ENCODE results near the gene MAPK8.

Gene MAPK8

DNA sequence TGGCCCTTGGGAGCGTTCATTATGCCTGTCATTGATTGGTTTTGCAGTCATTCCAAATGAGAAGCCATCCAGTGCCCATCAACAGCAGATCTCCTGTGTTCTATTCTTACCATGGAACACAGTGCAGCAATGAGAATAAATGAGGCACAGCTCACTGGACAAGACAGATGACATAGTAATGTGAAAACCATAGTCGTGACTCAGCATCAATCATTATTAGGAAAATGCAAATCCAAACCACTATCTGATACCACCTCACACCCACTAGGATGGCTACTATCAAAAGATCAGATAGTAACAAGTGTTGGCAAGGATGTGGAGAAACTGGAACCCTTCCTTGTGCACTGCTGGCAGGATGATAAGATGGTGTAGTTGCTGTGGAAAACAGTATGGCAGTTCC is 153.7 kb downstream of the MAPK8 start:
- no peaks in the 10 kb centered on the region for H3K27me3 ChIP-seq (ENCODE audit: insufficient read depth, poor library complexity, severe bottlenecking)
- no peak overlapping the region for H3K4me3 ChIP-seq (replicated peaks; ENCODE audit: insufficient read depth, low read length)
- DNase-seq (ENCODE audit: low read depth in 1 of 2, low spot score in 1 of 2) = no peak
- no peak overlapping the region for H3K27ac ChIP-seq (replicated peaks)
- TF ChIP-seq, protein P1, sequence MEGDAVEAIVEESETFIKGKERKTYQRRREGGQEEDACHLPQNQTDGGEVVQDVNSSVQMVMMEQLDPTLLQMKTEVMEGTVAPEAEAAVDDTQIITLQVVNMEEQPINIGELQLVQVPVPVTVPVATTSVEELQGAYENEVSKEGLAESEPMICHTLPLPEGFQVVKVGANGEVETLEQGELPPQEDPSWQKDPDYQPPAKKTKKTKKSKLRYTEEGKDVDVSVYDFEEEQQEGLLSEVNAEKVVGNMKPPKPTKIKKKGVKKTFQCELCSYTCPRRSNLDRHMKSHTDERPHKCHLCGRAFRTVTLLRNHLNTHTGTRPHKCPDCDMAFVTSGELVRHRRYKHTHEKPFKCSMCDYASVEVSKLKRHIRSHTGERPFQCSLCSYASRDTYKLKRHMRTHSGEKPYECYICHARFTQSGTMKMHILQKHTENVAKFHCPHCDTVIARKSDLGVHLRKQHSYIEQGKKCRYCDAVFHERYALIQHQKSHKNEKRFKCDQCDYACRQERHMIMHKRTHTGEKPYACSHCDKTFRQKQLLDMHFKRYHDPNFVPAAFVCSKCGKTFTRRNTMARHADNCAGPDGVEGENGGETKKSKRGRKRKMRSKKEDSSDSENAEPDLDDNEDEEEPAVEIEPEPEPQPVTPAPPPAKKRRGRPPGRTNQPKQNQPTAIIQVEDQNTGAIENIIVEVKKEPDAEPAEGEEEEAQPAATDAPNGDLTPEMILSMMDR (IDR thresholded peaks at IDR 0.05; ENCODE audit: insufficient read depth, low read length) = no peak
- TF ChIP-seq, protein P2, sequence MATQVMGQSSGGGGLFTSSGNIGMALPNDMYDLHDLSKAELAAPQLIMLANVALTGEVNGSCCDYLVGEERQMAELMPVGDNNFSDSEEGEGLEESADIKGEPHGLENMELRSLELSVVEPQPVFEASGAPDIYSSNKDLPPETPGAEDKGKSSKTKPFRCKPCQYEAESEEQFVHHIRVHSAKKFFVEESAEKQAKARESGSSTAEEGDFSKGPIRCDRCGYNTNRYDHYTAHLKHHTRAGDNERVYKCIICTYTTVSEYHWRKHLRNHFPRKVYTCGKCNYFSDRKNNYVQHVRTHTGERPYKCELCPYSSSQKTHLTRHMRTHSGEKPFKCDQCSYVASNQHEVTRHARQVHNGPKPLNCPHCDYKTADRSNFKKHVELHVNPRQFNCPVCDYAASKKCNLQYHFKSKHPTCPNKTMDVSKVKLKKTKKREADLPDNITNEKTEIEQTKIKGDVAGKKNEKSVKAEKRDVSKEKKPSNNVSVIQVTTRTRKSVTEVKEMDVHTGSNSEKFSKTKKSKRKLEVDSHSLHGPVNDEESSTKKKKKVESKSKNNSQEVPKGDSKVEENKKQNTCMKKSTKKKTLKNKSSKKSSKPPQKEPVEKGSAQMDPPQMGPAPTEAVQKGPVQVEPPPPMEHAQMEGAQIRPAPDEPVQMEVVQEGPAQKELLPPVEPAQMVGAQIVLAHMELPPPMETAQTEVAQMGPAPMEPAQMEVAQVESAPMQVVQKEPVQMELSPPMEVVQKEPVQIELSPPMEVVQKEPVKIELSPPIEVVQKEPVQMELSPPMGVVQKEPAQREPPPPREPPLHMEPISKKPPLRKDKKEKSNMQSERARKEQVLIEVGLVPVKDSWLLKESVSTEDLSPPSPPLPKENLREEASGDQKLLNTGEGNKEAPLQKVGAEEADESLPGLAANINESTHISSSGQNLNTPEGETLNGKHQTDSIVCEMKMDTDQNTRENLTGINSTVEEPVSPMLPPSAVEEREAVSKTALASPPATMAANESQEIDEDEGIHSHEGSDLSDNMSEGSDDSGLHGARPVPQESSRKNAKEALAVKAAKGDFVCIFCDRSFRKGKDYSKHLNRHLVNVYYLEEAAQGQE (IDR thresholded peaks at IDR 0.05; ENCODE audit: insufficient replicate concordance, low read depth) = no peak
- TF ChIP-seq GABPA (IDR thresholded peaks at IDR 0.05; ENCODE audit: low read depth) = no peak
- no peak for TF ChIP-seq POLR2AphosphoS5 (IDR thresholded peaks at IDR 0.05; ENCODE audit: low read depth)
- no peak for TF ChIP-seq SPI1 (IDR thresholded peaks at IDR 0.05; ENCODE audit: borderline replicate concordance, low read depth)

DNA sequence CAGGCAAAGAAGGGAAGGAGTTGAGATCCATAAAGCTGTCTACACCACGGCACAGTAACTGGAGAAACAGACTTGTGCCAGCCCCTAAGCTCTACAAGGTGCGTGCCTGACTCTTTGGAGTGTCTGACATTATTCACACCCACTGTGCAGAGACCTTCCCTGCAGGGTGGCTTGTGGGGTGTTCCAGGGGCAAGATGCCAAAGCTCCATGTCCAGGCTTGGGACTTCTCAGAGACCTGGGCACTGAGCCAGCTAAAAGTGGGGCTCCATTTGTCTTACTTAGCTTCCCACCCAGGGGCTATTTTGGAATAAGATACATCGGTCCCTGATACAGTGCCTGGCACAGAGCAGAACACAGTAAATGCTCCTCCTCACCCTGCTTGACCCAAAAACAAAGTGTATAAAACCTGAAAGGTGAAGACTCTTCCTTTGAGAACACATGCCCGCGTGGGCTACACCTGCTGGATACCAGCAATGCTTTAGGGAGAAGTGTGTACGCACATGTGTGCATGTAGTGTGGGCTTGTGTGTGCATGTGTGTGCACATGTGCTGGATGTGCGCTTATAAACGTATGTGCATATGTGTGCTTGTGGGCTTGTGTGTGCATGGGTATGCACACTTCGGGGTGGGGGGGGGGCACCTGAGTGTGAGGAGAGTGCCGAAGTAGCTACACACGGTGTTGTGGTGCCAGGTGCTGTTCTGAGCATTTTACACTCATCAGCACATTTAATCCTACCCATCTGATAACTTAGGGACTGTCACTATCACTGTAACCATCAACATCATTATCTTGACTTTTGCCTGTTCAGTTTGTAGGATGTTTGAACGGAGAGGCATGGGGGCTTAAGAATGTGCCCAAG is 155.4 kb downstream of the MAPK8 start:
- Histone ChIP-seq H3K27ac (replicated peaks) (no peak overlapping the region), H3K4me3 (replicated peaks; ENCODE audit: insufficient read depth, low read length) (no peak overlapping the region), H3K27me3 (ENCODE audit: insufficient read depth, poor library complexity, severe bottlenecking) (no peaks in the 10 kb centered on the region)
- no peak for DNase-seq (ENCODE audit: low read depth in 1 of 2, low spot score in 1 of 2)
- TF ChIP-seq SPI1 (IDR thresholded peaks at IDR 0.05; ENCODE audit: borderline replicate concordance, low read depth) (no peak), POLR2AphosphoS5 (IDR thresholded peaks at IDR 0.05; ENCODE audit: low read depth) (no peak), GABPA (IDR thresholded peaks at IDR 0.05; ENCODE audit: low read depth) (no peak)
- TF ChIP-seq, protein P1 (IDR thresholded peaks at IDR 0.05; ENCODE audit: insufficient read depth, low read length) = no peak

DNA sequence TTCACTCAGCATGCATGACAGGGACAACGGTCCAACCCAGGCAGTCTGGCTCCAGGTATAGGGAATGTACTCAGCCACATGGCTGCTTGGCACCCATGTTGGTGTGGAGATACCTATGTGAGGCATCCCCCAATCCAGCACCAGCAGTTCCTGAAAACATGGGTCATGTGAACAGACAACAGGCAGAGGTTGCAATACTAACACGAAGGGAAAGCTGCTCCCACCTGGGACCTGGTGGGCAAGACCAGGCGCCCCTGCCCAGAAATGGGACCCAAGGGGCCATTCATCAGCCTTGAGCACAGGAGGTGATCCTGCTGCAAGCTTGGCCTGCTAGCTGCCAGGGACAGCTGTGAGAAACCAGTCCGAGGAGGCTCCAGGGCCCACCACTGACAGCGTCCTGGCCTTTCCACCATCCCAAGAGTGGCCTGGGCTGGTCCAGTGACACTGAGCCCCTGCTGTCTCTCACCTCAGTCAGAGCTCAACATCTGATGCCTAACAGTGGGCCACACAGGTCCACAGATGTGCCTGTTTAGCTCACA is 156.1 kb downstream of the MAPK8 start:
- no peak for DNase-seq (ENCODE audit: low read depth in 1 of 2, low spot score in 1 of 2)
- Histone ChIP-seq H3K4me3 (replicated peaks; ENCODE audit: insufficient read depth, low read length) (no peak overlapping the region), H3K27me3 (ENCODE audit: insufficient read depth, poor library complexity, severe bottlenecking) (no peaks in the 10 kb centered on the region), H3K27ac (replicated peaks) (no peak overlapping the region)
- TF ChIP-seq GABPA (IDR thresholded peaks at IDR 0.05; ENCODE audit: low read depth) = no peak
- no peak for TF ChIP-seq POLR2AphosphoS5 (IDR thresholded peaks at IDR 0.05; ENCODE audit: low read depth)
- TF ChIP-seq SPI1 (IDR thresholded peaks at IDR 0.05; ENCODE audit: borderline replicate concordance, low read depth) = no peak
- TF ChIP-seq, protein P2 (IDR thresholded peaks at IDR 0.05; ENCODE audit: insufficient replicate concordance, low read depth) = no peak
- TF ChIP-seq, protein P1 (IDR thresholded peaks at IDR 0.05; ENCODE audit: insufficient read depth, low read length) = no peak
